AG08395 (cell line): ENCODE measurements around the gene FRMPD2.
"Not testable (repeated sequence)": the region's sequence is repeated elsewhere in the genome, so short reads cannot be mapped to it uniquely, and the experiment has no call there.

Source experiments
- DNase-seq: peaks from one replicate; pipeline ENCODE4 v3.0.0; 2012; ENCODE audit warnings: mixed read lengths, low spot score

The FRMPD2 gene

DNA sequence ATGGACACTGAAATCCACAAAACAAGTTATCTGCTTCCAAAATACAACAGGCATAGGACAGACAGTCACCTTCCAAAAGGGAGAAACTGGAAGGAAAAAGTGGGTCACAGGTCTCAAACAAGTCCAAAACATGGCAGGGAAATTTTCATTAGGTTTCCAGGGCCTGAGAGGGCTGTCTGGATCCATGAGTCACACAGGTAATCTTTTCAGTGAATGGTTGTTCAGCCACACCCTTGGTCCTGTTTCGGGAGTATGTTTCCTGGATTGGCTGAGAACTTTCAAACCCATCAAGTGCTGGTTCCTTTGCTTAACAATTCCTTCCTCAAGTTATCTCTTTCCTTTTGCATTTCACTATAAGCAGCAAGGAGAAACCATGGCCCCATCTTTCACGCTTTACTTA lies 145.5 kb downstream of the FRMPD2 start:
- DNase-seq = not testable (repeated sequence)

- DNase-seq = not testable (repeated sequence)
Observed at GRCh38 chr10:48126251-48126650, 148.2 kb downstream of the FRMPD2 start.

GRCh38 chr10:48125631-48126030 lies 148.9 kb downstream of the FRMPD2 start:
- not testable (repeated sequence) for DNase-seq

GRCh38 chr10:48122618-48123017 lies 151.9 kb downstream of the FRMPD2 start:
- not testable (repeated sequence) for DNase-seq

- not testable (repeated sequence) for DNase-seq
Observed at GRCh38 chr10:48110277-48110676, 164.2 kb downstream of the FRMPD2 start.
